HL-60 (cell line): ENCODE data around the gene CIT.

Experiments used
- DNase-seq, 2 experiments: peaks; one replicate each; pipeline ENCODE4 v3.0.0-alpha.2; 2010 to 2020; ENCODE audit warnings: low read depth in 1 of 2, low spot score in 1 of 2
- H3K27ac ChIP-seq: fragments of 250-450 bp; sonication (Bioruptor Pico); replicated peaks from 2 replicates; pipeline ENCODE4 v1.5.1; 2020; ENCODE audit warnings: mild to moderate bottlenecking, moderate library complexity
- H3K27me3 ChIP-seq: fragments of 250-450 bp; sonication (Bioruptor Pico); 2 replicates; pipeline ENCODE4 v1.5.1; 2021; ENCODE audit warnings: mild to moderate bottlenecking, moderate library complexity; ENCODE audit not compliant: insufficient read depth, poor library complexity, severe bottlenecking
- H3K4me3 ChIP-seq: replicated peaks from 2 replicates; pipeline ENCODE4 v1.5.1; 2011; ENCODE audit warnings: mild to moderate bottlenecking, control low read depth, low read length; ENCODE audit not compliant: insufficient read depth
- GABPA ChIP-seq: IDR thresholded peaks from 2 replicates; pipeline ENCODE4 v1.6.1; 2012; ENCODE audit warnings: low read depth
- POLR2AphosphoS5 ChIP-seq: IDR thresholded peaks from 2 replicates; pipeline ENCODE4 v1.6.1; 2012; ENCODE audit warnings: low read depth
- SPI1 ChIP-seq: IDR thresholded peaks from 2 replicates; pipeline ENCODE4 v1.6.1; 2012; ENCODE audit warnings: low read depth, mild to moderate bottlenecking, borderline replicate concordance
- TF ChIP-seq, protein P1 (sequence below): IDR thresholded peaks from 2 replicates; pipeline ENCODE4 v1.6.1; 2012; ENCODE audit warnings: low read depth; ENCODE audit not compliant: insufficient replicate concordance
- TF ChIP-seq, protein P2 (sequence below): IDR thresholded peaks from one replicate; pipeline ENCODE4 v1.5.1; 2011; ENCODE audit warnings: low read length, control low read depth, inconsistent platforms; ENCODE audit not compliant: insufficient read depth

CIT gene

DNA sequence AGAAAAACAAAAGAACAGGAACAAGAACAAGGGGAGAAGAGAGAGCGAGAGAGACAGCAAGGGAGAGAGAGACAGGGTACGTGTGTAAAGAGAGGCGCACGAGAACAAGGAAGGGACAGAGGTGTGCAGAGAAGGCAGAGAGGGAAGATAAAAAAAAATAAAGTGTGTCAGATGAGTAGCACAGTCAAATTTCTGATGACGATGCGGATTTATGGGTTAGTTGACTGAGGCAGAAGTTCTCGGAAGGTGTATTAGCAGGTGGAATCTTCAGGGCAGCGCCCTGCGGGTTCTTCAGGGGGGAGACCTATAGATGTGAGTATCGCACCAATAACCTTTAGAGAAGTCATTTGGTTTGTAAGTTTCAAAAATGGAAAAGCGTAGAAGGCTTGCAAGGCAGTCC is 164.4 kb downstream of the CIT start:
- Histone ChIP-seq H3K4me3 (no peak overlapping the region), H3K27ac (no peak overlapping the region), H3K27me3 (no peaks in the 10 kb centered on the region)
- TF ChIP-seq, protein P1, sequence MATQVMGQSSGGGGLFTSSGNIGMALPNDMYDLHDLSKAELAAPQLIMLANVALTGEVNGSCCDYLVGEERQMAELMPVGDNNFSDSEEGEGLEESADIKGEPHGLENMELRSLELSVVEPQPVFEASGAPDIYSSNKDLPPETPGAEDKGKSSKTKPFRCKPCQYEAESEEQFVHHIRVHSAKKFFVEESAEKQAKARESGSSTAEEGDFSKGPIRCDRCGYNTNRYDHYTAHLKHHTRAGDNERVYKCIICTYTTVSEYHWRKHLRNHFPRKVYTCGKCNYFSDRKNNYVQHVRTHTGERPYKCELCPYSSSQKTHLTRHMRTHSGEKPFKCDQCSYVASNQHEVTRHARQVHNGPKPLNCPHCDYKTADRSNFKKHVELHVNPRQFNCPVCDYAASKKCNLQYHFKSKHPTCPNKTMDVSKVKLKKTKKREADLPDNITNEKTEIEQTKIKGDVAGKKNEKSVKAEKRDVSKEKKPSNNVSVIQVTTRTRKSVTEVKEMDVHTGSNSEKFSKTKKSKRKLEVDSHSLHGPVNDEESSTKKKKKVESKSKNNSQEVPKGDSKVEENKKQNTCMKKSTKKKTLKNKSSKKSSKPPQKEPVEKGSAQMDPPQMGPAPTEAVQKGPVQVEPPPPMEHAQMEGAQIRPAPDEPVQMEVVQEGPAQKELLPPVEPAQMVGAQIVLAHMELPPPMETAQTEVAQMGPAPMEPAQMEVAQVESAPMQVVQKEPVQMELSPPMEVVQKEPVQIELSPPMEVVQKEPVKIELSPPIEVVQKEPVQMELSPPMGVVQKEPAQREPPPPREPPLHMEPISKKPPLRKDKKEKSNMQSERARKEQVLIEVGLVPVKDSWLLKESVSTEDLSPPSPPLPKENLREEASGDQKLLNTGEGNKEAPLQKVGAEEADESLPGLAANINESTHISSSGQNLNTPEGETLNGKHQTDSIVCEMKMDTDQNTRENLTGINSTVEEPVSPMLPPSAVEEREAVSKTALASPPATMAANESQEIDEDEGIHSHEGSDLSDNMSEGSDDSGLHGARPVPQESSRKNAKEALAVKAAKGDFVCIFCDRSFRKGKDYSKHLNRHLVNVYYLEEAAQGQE = no peak
- no peak for TF ChIP-seq POLR2AphosphoS5
- TF ChIP-seq SPI1 = no peak
- no peak for TF ChIP-seq GABPA
- TF ChIP-seq, protein P2, sequence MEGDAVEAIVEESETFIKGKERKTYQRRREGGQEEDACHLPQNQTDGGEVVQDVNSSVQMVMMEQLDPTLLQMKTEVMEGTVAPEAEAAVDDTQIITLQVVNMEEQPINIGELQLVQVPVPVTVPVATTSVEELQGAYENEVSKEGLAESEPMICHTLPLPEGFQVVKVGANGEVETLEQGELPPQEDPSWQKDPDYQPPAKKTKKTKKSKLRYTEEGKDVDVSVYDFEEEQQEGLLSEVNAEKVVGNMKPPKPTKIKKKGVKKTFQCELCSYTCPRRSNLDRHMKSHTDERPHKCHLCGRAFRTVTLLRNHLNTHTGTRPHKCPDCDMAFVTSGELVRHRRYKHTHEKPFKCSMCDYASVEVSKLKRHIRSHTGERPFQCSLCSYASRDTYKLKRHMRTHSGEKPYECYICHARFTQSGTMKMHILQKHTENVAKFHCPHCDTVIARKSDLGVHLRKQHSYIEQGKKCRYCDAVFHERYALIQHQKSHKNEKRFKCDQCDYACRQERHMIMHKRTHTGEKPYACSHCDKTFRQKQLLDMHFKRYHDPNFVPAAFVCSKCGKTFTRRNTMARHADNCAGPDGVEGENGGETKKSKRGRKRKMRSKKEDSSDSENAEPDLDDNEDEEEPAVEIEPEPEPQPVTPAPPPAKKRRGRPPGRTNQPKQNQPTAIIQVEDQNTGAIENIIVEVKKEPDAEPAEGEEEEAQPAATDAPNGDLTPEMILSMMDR = no peak
- no peak for DNase-seq

GRCh38 chr12:119711693-119712092 is 165.4 kb downstream of the CIT start:
- Histone ChIP-seq H3K4me3 (no peak overlapping the region), H3K27me3 (no peaks in the 10 kb centered on the region), H3K27ac (no peak overlapping the region)
- TF ChIP-seq GABPA = no peak
- no peak for TF ChIP-seq SPI1
- TF ChIP-seq POLR2AphosphoS5 = no peak
- TF ChIP-seq, protein P2 = no peak
- TF ChIP-seq, protein P1 = no peak
- DNase-seq = no peak

DNA sequence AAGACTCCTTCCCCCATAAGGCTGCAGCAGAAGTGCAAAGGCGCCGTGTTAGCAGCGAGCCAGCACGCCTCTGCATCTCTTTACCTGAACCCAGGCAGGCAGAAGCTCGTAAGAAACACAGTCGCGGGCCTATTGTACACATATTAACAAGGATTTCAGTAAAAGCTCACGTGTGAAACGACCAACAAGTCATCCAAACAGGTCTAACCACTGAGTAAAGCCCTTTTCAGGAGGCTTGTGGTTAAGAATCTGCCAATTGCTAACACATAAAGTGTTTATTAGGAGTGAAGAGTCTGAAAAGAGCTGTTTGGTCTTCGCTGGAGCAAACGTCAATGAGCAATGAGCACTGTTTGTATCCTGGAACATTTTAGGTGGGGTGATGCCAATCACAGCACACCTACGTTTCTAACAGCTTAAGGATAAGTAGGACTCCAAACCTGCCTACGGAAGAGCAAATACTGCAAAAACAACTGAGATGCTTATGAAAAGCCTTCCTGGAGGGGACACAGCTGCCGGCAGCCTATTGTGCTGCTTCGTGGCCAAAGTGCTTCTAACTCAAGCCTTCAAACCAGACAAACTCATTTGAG is 166.1 kb downstream of the CIT start:
- TF ChIP-seq, protein P1 = no peak
- TF ChIP-seq GABPA (no peak), POLR2AphosphoS5 (no peak), SPI1 (no peak)
- TF ChIP-seq, protein P2 = no peak
- no peak overlapping the region for H3K4me3 ChIP-seq

More for the DNA sequence above, 166.1 kb downstream of the CIT start:
- no peak for DNase-seq
- Histone ChIP-seq H3K27ac (no peak overlapping the region), H3K27me3 (no peaks in the 10 kb centered on the region)
